T-helper 9 cell (primary cell): ENCODE results near the gene PFDN2.

Source experiments
- DNase-seq: peaks from one replicate; pipeline ENCODE4 v3.0.0-alpha.2; 2020

PFDN2 gene

DNA sequence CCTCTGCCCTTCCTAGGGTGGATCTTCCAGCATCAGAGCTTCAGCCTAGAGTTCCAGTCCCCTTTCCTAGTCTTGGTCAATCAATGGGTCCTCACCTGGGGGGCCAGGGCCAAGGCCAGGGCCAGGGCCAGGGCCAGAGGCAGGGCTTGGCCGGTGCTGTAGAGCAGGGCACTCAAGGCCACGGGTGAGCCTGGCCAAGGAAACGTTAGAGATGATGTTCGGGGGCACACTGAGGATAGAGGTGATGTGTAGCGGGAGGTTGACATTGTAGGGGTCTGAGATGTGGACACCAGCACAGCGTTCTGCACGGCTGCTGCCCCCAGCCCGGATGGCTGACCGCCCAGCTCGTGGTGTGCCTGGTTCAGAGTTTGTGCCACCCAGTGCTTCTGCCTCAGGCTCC lies 66.6 kb downstream of the PFDN2 start:
- no peak for DNase-seq
